H9 (cell line): Measurements from ENCODE around the gene MAPT. TPM values are rescaled to one million over a fixed set of nuclear protein-coding genes. Genes with fewer than 3 reads are reported as not detected.

Experiments
- DNase-seq: peaks from one replicate; pipeline ENCODE4 v3.0.0-alpha.2; 2017
- H2AFZ ChIP-seq: one replicate; pipeline ENCODE4 v1.6.1; 2013; ENCODE audit warnings: mild to moderate bottlenecking, low read length, control low read depth, moderate library complexity
- H2AK5ac ChIP-seq: 2 replicates; pipeline ENCODE4 v1.6.1; 2013; ENCODE audit warnings: low read length, control low read depth, mixed read lengths; ENCODE audit not compliant: insufficient read length
- H2BK120ac ChIP-seq: one replicate; pipeline ENCODE4 v1.6.1; 2013; ENCODE audit warnings: low read depth, mild to moderate bottlenecking, low read length, control low read depth, inconsistent platforms; ENCODE audit not compliant: poor library complexity, severe bottlenecking
- H2BK12ac ChIP-seq: 2 replicates; pipeline ENCODE4 v1.6.1; 2013; ENCODE audit warnings: low read length, control low read depth, mixed read lengths, low read depth; ENCODE audit not compliant: insufficient read length
- H2BK15ac ChIP-seq: 2 replicates; pipeline ENCODE4 v1.6.1; 2013; ENCODE audit warnings: low read depth, low read length, control low read depth
- H2BK20ac ChIP-seq: one replicate; pipeline ENCODE4 v1.6.1; 2013; ENCODE audit warnings: low read depth, mild to moderate bottlenecking, low read length, control low read depth, inconsistent platforms; ENCODE audit not compliant: poor library complexity, severe bottlenecking
- H2BK5ac ChIP-seq: 2 replicates; pipeline ENCODE4 v1.6.1; 2013; ENCODE audit warnings: low read length, control low read depth, mixed read lengths; ENCODE audit not compliant: insufficient read length
- H3K14ac ChIP-seq: 2 replicates; pipeline ENCODE4 v1.6.1; 2013; ENCODE audit warnings: low read length, control low read depth; ENCODE audit not compliant: insufficient read depth
- H3K18ac ChIP-seq: 2 replicates; pipeline ENCODE4 v1.6.1; 2013; ENCODE audit warnings: low read depth, mild to moderate bottlenecking, mixed read lengths, low read length, control low read depth; ENCODE audit not compliant: insufficient read length
- H3K23ac ChIP-seq: 2 replicates; pipeline ENCODE4 v1.6.1; 2013; ENCODE audit warnings: low read length, control low read depth, mixed read lengths, low read depth; ENCODE audit not compliant: insufficient read length
- H3K23me2 ChIP-seq: 2 replicates; pipeline ENCODE4 v1.6.1; 2013; ENCODE audit warnings: low read depth, mild to moderate bottlenecking, mixed read lengths, low read length, control low read depth; ENCODE audit not compliant: insufficient read length, poor library complexity, severe bottlenecking
- H3K27ac ChIP-seq: 2 replicates; pipeline ENCODE4 v1.5.1; 2013; ENCODE audit warnings: low read length, control low read depth, mixed read lengths, low read depth; ENCODE audit not compliant: insufficient read length
- H3K27me3 ChIP-seq: 2 replicates; pipeline ENCODE4 v1.6.1; 2013; ENCODE audit warnings: low read length, control low read depth, inconsistent platforms; ENCODE audit not compliant: insufficient read depth
- H3K4ac ChIP-seq: 2 replicates; pipeline ENCODE4 v1.6.1; 2013; ENCODE audit warnings: low read depth, mild to moderate bottlenecking, control low read depth, inconsistent platforms, low read length, moderate library complexity
- H3K4me1 ChIP-seq: 2 replicates; pipeline ENCODE4 v1.6.1; 2013; ENCODE audit warnings: low read length, control low read depth, inconsistent platforms; ENCODE audit not compliant: insufficient read depth
- H3K4me2 ChIP-seq: 2 replicates; pipeline ENCODE4 v1.6.1; 2013; ENCODE audit warnings: low read length, control low read depth, mixed read lengths; ENCODE audit not compliant: insufficient read length, insufficient read depth
- H3K56ac ChIP-seq: 2 replicates; pipeline ENCODE4 v1.6.1; 2013; ENCODE audit warnings: low read depth, mild to moderate bottlenecking, mixed read lengths, low read length, control low read depth; ENCODE audit not compliant: insufficient read length
- H3K79me1 ChIP-seq: 2 replicates; pipeline ENCODE4 v1.6.1; 2013; ENCODE audit warnings: low read depth, mild to moderate bottlenecking, moderate library complexity, low read length, control low read depth, inconsistent platforms; ENCODE audit not compliant: insufficient read depth, poor library complexity, severe bottlenecking
- H3K79me2 ChIP-seq: 2 replicates; pipeline ENCODE4 v1.6.1; 2013; ENCODE audit warnings: low read length, control low read depth, inconsistent platforms; ENCODE audit not compliant: insufficient read depth
- H3K9ac ChIP-seq: 2 replicates; pipeline ENCODE4 v1.6.1; 2013; ENCODE audit warnings: low read length, control low read depth, mixed read lengths; ENCODE audit not compliant: insufficient read length; ENCODE audit errors: extremely low read depth
- H3K9me3 ChIP-seq: one replicate; pipeline ENCODE4 v1.6.1; 2013; ENCODE audit warnings: low read depth, low read length, inconsistent platforms; ENCODE audit not compliant: control insufficient read depth
- H3T11ph ChIP-seq: one replicate; pipeline ENCODE4 v1.6.1; 2013; ENCODE audit warnings: mild to moderate bottlenecking, low read length, control low read depth, inconsistent platforms
- H4K20me1 ChIP-seq: one replicate; pipeline ENCODE4 v1.6.1; 2013; ENCODE audit not compliant: control insufficient read depth, insufficient read length, insufficient read depth
- H4K5ac ChIP-seq: 2 replicates; pipeline ENCODE4 v1.6.1; 2013; ENCODE audit warnings: low read depth, mild to moderate bottlenecking, mixed read lengths, low read length, control low read depth; ENCODE audit not compliant: insufficient read length
- H4K8ac ChIP-seq: replicated peaks from 2 replicates; pipeline ENCODE4 v1.6.1; 2013; ENCODE audit warnings: low read length, control low read depth, mixed read lengths, low read depth; ENCODE audit not compliant: insufficient read length
- H4K91ac ChIP-seq: 2 replicates; pipeline ENCODE4 v1.6.1; 2013; ENCODE audit warnings: low read depth, mild to moderate bottlenecking, moderate library complexity, mixed read lengths, low read length, control low read depth; ENCODE audit not compliant: insufficient read length
- H3K27ac Mint-ChIP-seq, 3 experiments: 2 replicates in 2 of 3; 3 replicates in 1 of 3; pipeline ENCODE4 v1.8.0; 2020 to 2021; ENCODE audit warnings: mixed read lengths in 3 of 3, mild to moderate bottlenecking in 1 of 3, moderate library complexity in 1 of 3
- H3K27me3 Mint-ChIP-seq: 2 replicates; pipeline ENCODE4 v1.8.0; 2021; ENCODE audit warnings: low read depth, mild to moderate bottlenecking, moderate library complexity, mixed read lengths
- H3K36me3 Mint-ChIP-seq, 3 experiments: 2 replicates in 2 of 3; 3 replicates in 1 of 3; pipeline ENCODE4 v1.8.0; 2020 to 2021; ENCODE audit warnings: low read depth in 3 of 3, mixed read lengths in 3 of 3; ENCODE audit not compliant: insufficient read depth in 1 of 3
- H3K4me1 Mint-ChIP-seq, 2 experiments: 2 replicates each; pipeline ENCODE4 v1.8.0; 2020; ENCODE audit warnings: mixed read lengths in 2 of 2
- H3K4me3 Mint-ChIP-seq, 2 experiments: 2 replicates in 1 of 2; 3 replicates in 1 of 2; pipeline ENCODE4 v1.8.0; 2020 to 2021; ENCODE audit warnings: mild to moderate bottlenecking in 2 of 2, mixed read lengths in 2 of 2, moderate library complexity in 1 of 2
- H3K9me3 Mint-ChIP-seq, 2 experiments: 2 replicates in 1 of 2; 3 replicates in 1 of 2; pipeline ENCODE4 v1.8.0; 2020; ENCODE audit warnings: mild to moderate bottlenecking in 2 of 2, mixed read lengths in 2 of 2, moderate library complexity in 1 of 2
- CTCF ChIP-seq: fragments of 200-600 bp; sonication (generic); conservative IDR thresholded peaks from 3 replicates; pipeline ENCODE4 v1.8.0; 2021; ENCODE audit warnings: antibody characterized with exemption, mild to moderate bottlenecking
- WGBS: extraction: QIAGEN DNeasy Blood & Tissue Kit; methylation state at CpG from one replicate; pipeline ENCODE4 v1.1.7; 2013; ENCODE audit warnings: missing lambda C conversion rate, low lambda C conversion rate, mixed read lengths; ENCODE audit not compliant: insufficient read length; ENCODE audit errors: extremely low coverage; 5-methylcytosine and 5-hydroxymethylcytosine counted together
- total RNA-seq: library from RNA; stranded (reverse); gene quantifications from 2 replicates; pipeline ENCODE4 v1.2.1, GENCODE V29; 2021

The MAPT gene
- total RNA-seq, 1 experiment from 2014 or later: 1.6 TPM

GRCh38 chr17:46036491-46036890 is 142.1 kb downstream of the MAPT start:
- no CpG with 5 or more reads among the region's 6 CpGs for WGBS
- no peak overlapping the region for H3K27ac ChIP-seq
- no peak overlapping the region for H2BK120ac ChIP-seq
- no peak overlapping the region for H2AK5ac ChIP-seq
- H4K5ac ChIP-seq: no peak overlapping the region
- H3K4me1 ChIP-seq: no peaks in the 10 kb centered on the region
- no peak overlapping the region for H3T11ph ChIP-seq
- no peaks in the 10 kb centered on the region for H3K9me3 Mint-ChIP-seq
- TF ChIP-seq CTCF: no peak
- H3K18ac ChIP-seq: no peak overlapping the region
- no peak overlapping the region for H3K23ac ChIP-seq
- no peak overlapping the region for H3K4me2 ChIP-seq
- no peak overlapping the region for H3K56ac ChIP-seq
- H3K36me3 Mint-ChIP-seq: peaks cover 47 to 95% (median 94%) of the 10 kb centered on the region in 3 experiments
- H3K14ac ChIP-seq: no peak overlapping the region
- H3K4me1 Mint-ChIP-seq: no peaks in the 10 kb centered on the region
- no peaks in the 10 kb centered on the region for H3K79me2 ChIP-seq
- DNase-seq: no peak
- H3K79me1 ChIP-seq: no peaks in the 10 kb centered on the region
- H4K20me1 ChIP-seq: no peaks in the 10 kb centered on the region
- no peak overlapping the region for H2BK15ac ChIP-seq
- no peak overlapping the region for H2BK5ac ChIP-seq
- H2AFZ ChIP-seq: no peak overlapping the region
- H3K27ac Mint-ChIP-seq: no peak overlapping the region
- H4K91ac ChIP-seq: no peak overlapping the region
- H2BK12ac ChIP-seq: no peak overlapping the region
- H4K8ac ChIP-seq: no peak overlapping the region
- H3K27me3 Mint-ChIP-seq: peaks cover 2% of the 10 kb centered on the region; the same call in 1 of the 2 replicates
- H3K23me2 ChIP-seq: no peaks in the 10 kb centered on the region
- H3K9ac ChIP-seq: no peak overlapping the region
- H3K9me3 ChIP-seq: no peaks in the 10 kb centered on the region
- no peaks in the 10 kb centered on the region for H3K27me3 ChIP-seq
- no peak overlapping the region for H3K4ac ChIP-seq
- H3K4me3 Mint-ChIP-seq: no peak overlapping the region
- H2BK20ac ChIP-seq: no peak overlapping the region
